GM21576 (cell line): ENCODE results near the gene USP16.
A peak's percentile ranks its signal among the peaks of the same experiment; 100 is the strongest.
"Not testable (repeated sequence)": the region's sequence is repeated elsewhere in the genome, so short reads cannot be mapped to it uniquely, and the experiment has no call there.

Experiments used
- ATAC-seq: cut with Tn5 transposase; IDR thresholded peaks from one replicate; pipeline ENCODE4 v1.9.1; 2021; ENCODE audit warnings: mild to moderate bottlenecking, moderate library complexity; ENCODE audit not compliant: unreplicated experiment

Gene USP16

DNA sequence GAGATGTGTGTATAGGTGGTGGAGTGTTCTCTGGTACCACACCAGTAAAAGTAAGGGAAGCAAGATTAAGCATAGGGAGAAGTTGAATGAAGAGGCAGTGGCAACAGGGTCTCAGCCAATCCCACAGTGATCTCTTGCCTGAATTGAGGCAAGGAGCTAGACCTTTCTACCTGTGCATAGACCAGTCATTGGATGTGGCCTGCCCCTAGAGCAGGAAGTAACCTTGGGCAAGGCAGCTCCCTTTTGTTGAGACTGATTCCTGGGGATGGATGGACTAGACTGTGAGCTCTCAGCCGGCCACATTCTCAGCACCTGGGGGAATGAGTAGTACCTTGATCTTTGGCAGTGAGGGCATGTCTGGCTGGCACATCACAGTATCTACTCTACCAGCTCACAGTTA is 6.4 kb downstream of the USP16 start:
- ATAC-seq: no peak

DNA sequence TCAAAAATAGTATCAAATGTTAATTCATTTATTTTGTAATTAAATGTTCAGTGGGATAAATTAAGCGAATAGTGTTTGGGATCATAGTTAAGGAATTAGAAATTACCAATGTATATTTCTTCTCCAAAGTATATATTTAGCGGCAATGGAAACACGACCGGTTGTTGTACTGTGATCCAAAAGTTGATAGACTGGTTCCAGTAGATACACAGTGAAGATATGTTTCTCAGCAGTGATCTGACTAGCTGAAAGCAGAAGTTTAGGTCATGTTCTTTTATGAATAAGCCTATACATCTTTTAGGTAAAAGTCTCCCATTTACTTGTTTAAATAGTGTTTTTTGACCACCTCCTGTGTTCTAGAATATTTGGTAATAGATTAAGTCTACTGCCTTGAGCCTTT is 8.8 kb downstream of the USP16 start:
- no peak for ATAC-seq

- no peak for ATAC-seq
These were observed 9.4 kb downstream of the USP16 start for GRCh38 chr21:29033871-29034270.

DNA sequence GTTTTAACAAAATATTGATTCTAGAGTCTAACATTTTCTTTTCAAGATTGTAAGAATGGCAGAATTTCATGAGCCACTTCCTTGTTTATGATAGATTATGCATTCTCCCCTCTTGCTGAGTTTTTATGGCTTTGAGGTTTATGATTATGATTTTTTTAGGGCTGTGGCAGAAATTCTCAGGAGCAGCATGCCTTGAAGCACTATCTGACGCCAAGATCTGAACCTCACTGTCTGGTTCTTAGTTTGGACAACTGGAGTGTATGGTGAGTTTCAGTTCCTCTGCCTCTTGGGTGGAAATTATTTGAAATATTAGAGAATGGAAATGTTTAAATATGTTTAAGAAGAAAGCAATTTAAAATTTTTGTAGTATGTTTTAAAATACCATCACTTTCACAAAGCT is 10.2 kb downstream of the USP16 start:
- no peak for ATAC-seq

DNA sequence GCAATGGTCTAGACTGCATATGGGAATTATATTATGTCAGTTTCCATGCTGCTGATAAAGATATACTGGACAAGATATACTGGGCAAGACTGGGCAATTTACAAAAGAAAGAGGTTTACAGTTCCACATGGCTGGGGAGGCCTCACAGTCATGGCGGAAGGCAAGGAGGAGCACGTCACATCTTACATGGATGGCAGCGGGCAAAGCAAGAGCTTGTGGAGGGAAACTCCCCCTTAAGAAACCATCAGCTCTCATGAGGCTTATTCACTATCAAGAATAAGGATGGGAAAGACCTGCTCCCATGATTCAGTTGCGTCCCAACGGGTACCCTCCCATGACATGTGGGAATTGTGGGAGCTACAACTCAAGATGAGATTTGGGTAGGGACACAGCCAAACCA is 27.8 kb downstream of the USP16 start:
- ATAC-seq: no peak

GRCh38 chr21:29053011-29053553 is 28.6 kb downstream of the USP16 start:
- no peak for ATAC-seq

- ATAC-seq: no peak
These were observed 29.2 kb downstream of the USP16 start for GRCh38 chr21:29053656-29054055.

- ATAC-seq: no peak
These were observed 30.6 kb downstream of the USP16 start for GRCh38 chr21:29055080-29055479.

GRCh38 chr21:29056005-29056404 is 31.5 kb downstream of the USP16 start:
- ATAC-seq: no peak

- ATAC-seq: no peak
These were observed 32.1 kb downstream of the USP16 start for GRCh38 chr21:29056538-29057050.

DNA sequence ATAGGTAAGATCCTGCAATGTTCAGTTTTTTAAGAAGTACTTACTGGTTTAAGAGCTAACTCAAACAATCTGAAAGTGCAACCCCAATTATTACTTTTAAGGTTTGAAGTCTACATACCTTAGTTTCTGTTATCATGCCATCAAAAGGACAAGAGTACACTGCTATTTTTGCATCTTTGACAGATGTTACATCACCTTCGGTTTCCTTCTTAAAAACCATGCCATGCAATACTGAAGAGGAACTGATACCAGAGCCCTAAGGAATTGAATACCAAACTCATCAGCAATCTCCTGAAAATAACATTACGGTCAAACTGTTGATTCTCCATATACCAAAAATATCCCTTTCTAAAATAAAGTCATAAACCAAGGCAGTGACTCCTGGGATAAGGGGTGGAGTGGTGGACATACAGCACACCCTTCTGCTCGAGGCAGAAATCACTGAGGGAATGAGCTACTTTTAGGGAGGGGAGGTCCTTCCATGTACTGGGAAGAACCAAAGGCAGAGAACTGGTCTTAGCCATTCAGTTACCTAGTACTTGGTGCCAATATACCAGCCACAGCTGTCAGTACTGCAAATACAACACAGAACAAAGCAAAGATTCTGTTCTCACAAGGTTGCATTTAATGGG is 40.5 kb downstream of the USP16 start:
- peak; percentile 97 for ATAC-seq

DNA sequence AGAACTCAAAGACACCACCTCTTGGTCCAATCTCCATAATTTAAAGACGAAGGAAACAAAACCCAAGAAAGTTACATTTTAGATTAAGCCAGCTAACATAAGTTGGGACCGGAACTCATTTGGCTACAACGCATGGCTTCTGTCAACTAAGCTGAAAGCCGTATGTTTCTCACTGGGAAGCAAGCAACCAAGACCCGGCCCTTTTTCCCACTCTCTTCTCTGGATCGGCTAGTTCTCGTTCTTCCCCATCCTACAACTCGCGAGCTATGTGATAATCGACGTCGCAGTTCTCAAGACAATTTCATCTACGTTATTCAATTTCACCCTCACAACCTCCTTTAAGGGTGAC is 48.4 kb downstream of the USP16 start:
- no peak for ATAC-seq

- peak; percentile 92 for ATAC-seq
These were observed 48.9 kb downstream of the USP16 start, which contains the start of gene CCT8 for GRCh38 chr21:29073222-29074006. Gene CCT8, minus strand, starts transcription at chr21:29073648. Its CDS starts 58 bp downstream, at chr21:29073590.

DNA sequence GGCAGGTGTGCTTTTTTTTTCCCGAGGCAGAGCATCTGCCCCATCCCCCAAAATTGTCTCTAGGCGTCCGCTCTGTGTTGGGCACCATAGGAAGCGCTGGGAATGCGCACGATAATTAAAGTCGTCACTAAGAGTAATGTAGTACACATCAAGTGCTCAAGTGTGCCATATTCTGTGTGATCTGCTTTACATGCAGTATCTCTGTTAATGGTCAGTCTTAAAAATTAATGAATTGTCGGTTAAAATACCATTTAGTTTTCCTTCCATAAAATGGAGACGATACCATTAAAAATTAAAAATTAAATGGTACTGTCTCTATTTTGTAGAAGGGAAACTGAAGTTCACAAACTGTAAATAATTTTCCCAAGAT is 49.5 kb downstream of the USP16 start:
- peak; percentile 18 for ATAC-seq

GRCh38 chr21:29074783-29075182 is 50.3 kb downstream of the USP16 start:
- no peak for ATAC-seq

DNA sequence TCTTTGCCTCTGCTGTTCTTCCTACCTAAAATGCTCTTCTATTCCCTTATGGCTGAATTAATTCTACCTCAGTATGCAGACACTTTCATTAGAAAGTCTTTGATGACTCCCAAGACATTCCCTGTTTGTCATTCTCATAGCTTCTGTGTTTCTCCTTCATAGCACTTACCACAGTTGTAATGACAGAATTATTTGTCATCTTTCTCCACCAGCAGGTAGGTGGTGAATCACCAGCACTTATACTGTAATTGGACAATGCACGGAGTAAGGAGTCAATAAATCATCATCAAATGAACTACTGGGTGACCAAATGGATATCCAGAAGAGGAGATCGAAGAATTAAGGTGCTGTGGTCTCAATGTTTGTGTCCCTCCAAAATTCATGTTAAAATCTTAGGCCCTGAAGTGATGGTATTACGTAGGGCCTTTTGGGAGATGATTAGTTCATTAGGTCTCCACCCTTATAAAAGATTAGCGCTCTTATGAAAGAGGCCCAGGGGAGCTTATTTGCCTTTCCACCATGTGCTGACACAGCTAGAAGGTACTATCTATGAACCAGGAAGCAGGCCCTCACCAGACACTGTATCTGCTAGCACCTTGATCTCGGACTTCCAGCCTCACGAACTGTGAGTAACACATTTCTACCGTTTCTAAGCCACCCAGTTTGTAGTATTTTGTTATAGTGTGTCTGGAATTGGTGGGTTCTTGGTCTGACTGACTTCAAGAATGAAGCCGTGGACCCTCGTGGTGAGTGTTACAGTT is 51.4 kb downstream of the USP16 start:
- no peak for ATAC-seq

DNA sequence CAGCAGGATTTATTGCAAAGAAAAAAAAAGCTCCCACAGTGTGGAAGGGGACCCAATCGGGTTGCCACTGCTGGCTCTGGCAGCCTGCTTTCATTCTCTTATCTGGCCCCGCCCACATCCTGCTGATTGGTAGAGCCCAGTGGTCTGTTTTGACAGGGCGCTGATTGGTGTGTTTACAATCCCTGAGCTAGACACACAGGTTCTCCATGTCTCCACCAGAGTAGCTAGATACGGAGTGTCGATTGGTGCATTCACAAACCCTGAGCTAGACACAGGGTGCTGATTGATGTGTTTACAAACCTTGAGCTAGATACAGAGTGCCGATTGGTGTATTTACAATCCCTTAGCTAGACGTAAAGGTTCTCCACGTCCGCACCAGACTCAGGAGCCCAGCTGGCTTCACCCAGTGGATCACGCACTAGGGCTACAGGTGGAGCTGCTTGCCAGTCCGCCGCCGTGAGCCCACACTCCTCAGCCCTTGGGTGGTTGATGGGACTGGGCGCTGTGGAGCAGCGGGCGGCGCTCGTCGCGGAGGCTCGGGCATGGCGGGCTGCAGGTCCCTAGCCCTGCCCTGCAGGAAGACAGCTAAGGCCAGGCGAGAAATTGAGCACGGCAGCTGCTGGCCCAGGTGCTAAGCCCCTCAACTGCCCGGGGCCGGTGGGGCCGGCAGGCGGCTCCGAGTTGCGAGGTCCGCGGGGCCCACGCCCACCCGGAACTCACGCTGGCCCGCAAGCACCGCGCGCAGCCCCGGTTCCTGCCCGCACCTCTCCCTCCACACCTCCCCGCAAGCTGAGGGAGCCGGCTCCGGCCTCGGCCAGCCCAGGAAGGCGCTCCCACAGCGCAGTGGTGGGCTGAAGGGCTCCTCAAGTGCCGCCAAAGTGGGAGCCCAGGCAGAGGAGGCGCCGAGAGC is 52.5 kb downstream of the USP16 start:
- not testable (repeated sequence) for ATAC-seq

GRCh38 chr21:29077651-29078090 is 53.2 kb downstream of the USP16 start:
- no peak for ATAC-seq

DNA sequence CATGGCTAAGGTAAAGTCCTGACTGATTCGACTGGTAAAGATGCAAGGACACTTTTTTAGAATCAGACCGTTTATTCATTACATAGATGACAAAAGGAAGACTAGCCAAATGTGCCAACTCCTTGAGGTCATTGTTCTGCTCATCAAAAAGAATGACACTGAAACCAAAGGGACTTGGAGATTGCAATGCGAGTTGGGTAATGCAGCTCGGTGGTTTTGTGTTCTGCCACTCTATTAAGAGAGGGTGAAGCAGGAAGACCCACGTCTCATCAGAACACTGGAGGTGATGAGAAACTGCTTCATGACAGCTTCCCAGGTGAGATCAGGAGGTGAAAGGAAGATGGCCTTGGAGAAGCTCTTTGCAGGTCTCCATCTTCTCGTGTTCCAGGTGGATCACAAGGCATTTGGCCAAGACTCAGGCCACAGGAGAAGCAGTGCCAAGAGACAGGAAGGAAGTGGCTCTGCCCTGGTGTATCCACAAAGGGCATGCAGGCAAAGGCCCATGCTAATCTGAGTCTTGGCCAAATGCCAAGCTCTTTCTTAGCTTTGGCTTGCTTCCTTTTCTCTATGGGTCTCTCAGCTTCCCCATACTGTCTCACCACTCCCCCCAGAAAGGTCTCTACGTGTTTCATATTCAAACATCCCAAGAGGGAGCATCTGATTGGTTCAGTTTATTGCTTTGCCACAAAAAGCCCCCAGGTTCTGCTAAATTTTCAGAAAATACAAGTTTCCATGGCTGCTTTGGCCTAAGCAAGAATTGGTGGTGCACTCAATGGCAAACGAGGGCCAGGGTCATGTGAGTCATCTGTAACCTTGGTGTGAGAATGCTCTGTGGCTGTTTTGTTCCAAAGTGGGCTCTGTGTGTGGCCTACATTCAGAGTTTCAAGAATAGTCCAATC is 54.6 kb downstream of the USP16 start:
- peak; percentile 46 for ATAC-seq
